Fibroblast of lung (primary cell): ENCODE data around the gene ADRB1.

Experiments
- EZH2 ChIP-seq: IDR thresholded peaks from 2 replicates; pipeline ENCODE4 v1.5.1; 2012; ENCODE audit warnings: low read length, control low read depth, mild to moderate bottlenecking; ENCODE audit errors: missing control alignments
- TF ChIP-seq, protein P1 (sequence below), 2 donors: IDR thresholded peaks in 1 of 2; conservative IDR thresholded peaks in 1 of 2; 1 replicate in 1 of 2; 2 replicates in 1 of 2; pipeline ENCODE4 v1.5.1; 2011 to 2012; ENCODE audit warnings: low read length in 2 of 2, control low read depth in 1 of 2, inconsistent platforms in 1 of 2, low read depth in 1 of 2, mild to moderate bottlenecking in 1 of 2

GRCh38 chr10:114075093-114075492 is 31.4 kb downstream of the ADRB1 start:
- TF ChIP-seq, protein P1, sequence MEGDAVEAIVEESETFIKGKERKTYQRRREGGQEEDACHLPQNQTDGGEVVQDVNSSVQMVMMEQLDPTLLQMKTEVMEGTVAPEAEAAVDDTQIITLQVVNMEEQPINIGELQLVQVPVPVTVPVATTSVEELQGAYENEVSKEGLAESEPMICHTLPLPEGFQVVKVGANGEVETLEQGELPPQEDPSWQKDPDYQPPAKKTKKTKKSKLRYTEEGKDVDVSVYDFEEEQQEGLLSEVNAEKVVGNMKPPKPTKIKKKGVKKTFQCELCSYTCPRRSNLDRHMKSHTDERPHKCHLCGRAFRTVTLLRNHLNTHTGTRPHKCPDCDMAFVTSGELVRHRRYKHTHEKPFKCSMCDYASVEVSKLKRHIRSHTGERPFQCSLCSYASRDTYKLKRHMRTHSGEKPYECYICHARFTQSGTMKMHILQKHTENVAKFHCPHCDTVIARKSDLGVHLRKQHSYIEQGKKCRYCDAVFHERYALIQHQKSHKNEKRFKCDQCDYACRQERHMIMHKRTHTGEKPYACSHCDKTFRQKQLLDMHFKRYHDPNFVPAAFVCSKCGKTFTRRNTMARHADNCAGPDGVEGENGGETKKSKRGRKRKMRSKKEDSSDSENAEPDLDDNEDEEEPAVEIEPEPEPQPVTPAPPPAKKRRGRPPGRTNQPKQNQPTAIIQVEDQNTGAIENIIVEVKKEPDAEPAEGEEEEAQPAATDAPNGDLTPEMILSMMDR (conservative IDR thresholded peaks at IDR 0.05 in 1 of 2, IDR thresholded peaks at IDR 0.05 in 1 of 2; ENCODE audit: low read depth in 1 of 2, low read length in 2 of 2), result no peak
- TF ChIP-seq EZH2, result no peak
